Neural progenitor cell (in vitro differentiated cells): ENCODE measurements around the gene CAMKK2. TPM values are rescaled to one million over a fixed set of nuclear protein-coding genes. Genes with fewer than 3 reads are reported as not detected.

ENCODE experiments used
- DNase-seq: peaks from one replicate; pipeline ENCODE4 v3.0.0-alpha.2; 2016; ENCODE audit warnings: low spot score
- H2AFZ ChIP-seq: fragments of 200-600 bp; sonication (generic); replicated peaks from 2 replicates; pipeline ENCODE4 v1.6.1; 2016; ENCODE audit warnings: antibody characterized with exemption
- H3F3A ChIP-seq: fragments of 200-600 bp; sonication (generic); 2 replicates; pipeline ENCODE4 v1.6.1; 2016; ENCODE audit warnings: antibody characterized with exemption, low read depth
- H3K27ac ChIP-seq: fragments of 200-600 bp; sonication (generic); 2 replicates; pipeline ENCODE4 v1.5.1; 2016; ENCODE audit warnings: mild to moderate bottlenecking
- H3K27me3 ChIP-seq: fragments of 200-600 bp; sonication (generic); 2 replicates; pipeline ENCODE4 v1.6.1; 2016; ENCODE audit warnings: mild to moderate bottlenecking, moderate library complexity
- H3K36me3 ChIP-seq: fragments of 200-600 bp; sonication (generic); 2 replicates; pipeline ENCODE4 v1.5.1; 2016
- H3K4me1 ChIP-seq: fragments of 200-600 bp; sonication (generic); 2 replicates; pipeline ENCODE4 v1.6.1; 2016; ENCODE audit warnings: mixed run types
- H3K4me2 ChIP-seq: fragments of 200-600 bp; sonication (generic); 2 replicates; pipeline ENCODE4 v1.6.1; 2016
- H3K4me3 ChIP-seq: fragments of 200-600 bp; sonication (generic); 2 replicates; pipeline ENCODE4 v1.5.1; 2016
- H3K79me2 ChIP-seq: fragments of 200-600 bp; sonication (generic); 2 replicates; pipeline ENCODE4 v1.6.1; 2016; ENCODE audit warnings: low read depth
- H3K9ac ChIP-seq: fragments of 200-600 bp; sonication (generic); 2 replicates; pipeline ENCODE4 v1.6.1; 2016
- H3K9me3 ChIP-seq: fragments of 200-600 bp; sonication (generic); 2 replicates; pipeline ENCODE4 v1.5.1; 2016; ENCODE audit warnings: low read depth
- H4K20me1 ChIP-seq: fragments of 200-600 bp; sonication (generic); 2 replicates; pipeline ENCODE4 v1.6.1; 2016; ENCODE audit warnings: low read depth
- H3K27ac Mint-ChIP-seq: 3 replicates; pipeline ENCODE4 v1.8.0; 2021; ENCODE audit warnings: mixed read lengths
- H3K27me3 Mint-ChIP-seq: 2 replicates; pipeline ENCODE4 v1.8.0; 2022; ENCODE audit warnings: low read depth, mild to moderate bottlenecking, inconsistent platforms, moderate library complexity, mixed read lengths; ENCODE audit not compliant: insufficient read depth
- H3K36me3 Mint-ChIP-seq: 3 replicates; pipeline ENCODE4 v1.8.0; 2021; ENCODE audit warnings: mixed read lengths
- H3K4me1 Mint-ChIP-seq: 3 replicates; pipeline ENCODE4 v1.8.0; 2021; ENCODE audit warnings: mixed read lengths
- H3K4me3 Mint-ChIP-seq: 3 replicates; pipeline ENCODE4 v1.8.0; 2021; ENCODE audit warnings: mild to moderate bottlenecking, moderate library complexity, mixed read lengths
- H3K9me3 Mint-ChIP-seq: 3 replicates; pipeline ENCODE4 v1.8.0; 2020; ENCODE audit warnings: mixed read lengths
- CTCF ChIP-seq: fragments of 200-600 bp; sonication (generic); IDR thresholded peaks from 2 replicates; pipeline ENCODE4 v1.5.1; 2017; ENCODE audit warnings: antibody characterized with exemption, mild to moderate bottlenecking
- EZH2 ChIP-seq: fragments of 200-600 bp; sonication (generic); IDR thresholded peaks from 2 replicates; pipeline ENCODE4 v1.6.1; 2017; ENCODE audit warnings: antibody characterized with exemption, mild to moderate bottlenecking, moderate library complexity
- EZH2phosphoT487 ChIP-seq: fragments of 200-600 bp; sonication (generic); IDR thresholded peaks from 2 replicates; pipeline ENCODE4 v1.6.1; 2017; ENCODE audit warnings: antibody characterized with exemption
- total RNA-seq: library from RNA; depleted of rRNA; stranded (reverse); fragments of >200 nt; gene quantifications from 2 replicates; pipeline ENCODE4 v1.2.3, GENCODE V29; 2015; ENCODE audit warnings: low replicate concordance

CAMKK2 gene
- total RNA-seq, 1 donor from 2014 or later, result 21.0 TPM

GRCh38 chr12:121217063-121217462 lies 79.4 kb downstream of the CAMKK2 start:
- peaks cover 3% of the 10 kb centered on the region for H3K36me3 Mint-ChIP-seq
- no peaks in the 10 kb centered on the region for H3K4me1 Mint-ChIP-seq
- no peaks in the 10 kb centered on the region for H3K9me3 Mint-ChIP-seq
- no peak overlapping the region for H3K9ac ChIP-seq
- no peaks in the 10 kb centered on the region for H4K20me1 ChIP-seq
- H3F3A ChIP-seq, result no peaks in the 10 kb centered on the region
- no peak overlapping the region for H3K4me2 ChIP-seq
- H3K27ac ChIP-seq, result no peak overlapping the region
- no peak overlapping the region for H3K4me3 Mint-ChIP-seq
- no peak overlapping the region for H3K4me3 ChIP-seq
- H3K27me3 Mint-ChIP-seq, result peaks cover 2% of the 10 kb centered on the region
- no peaks in the 10 kb centered on the region for H3K27me3 ChIP-seq
- no peaks in the 10 kb centered on the region for H3K9me3 ChIP-seq
- no peaks in the 10 kb centered on the region for H3K79me2 ChIP-seq
- H2AFZ ChIP-seq, result no peak overlapping the region
- H3K4me1 ChIP-seq, result no peaks in the 10 kb centered on the region
- peak overlapping the region; percentile 44 for H3K27ac Mint-ChIP-seq
- H3K36me3 ChIP-seq, result no peaks in the 10 kb centered on the region
- no peak for DNase-seq
- TF ChIP-seq CTCF (no peak), EZH2phosphoT487 (no peak), EZH2 (no peak)

GRCh38 chr12:121216102-121216501 lies 80.4 kb downstream of the CAMKK2 start:
- Histone ChIP-seq H3K4me1 (no peaks in the 10 kb centered on the region), H3F3A (no peaks in the 10 kb centered on the region), H4K20me1 (no peaks in the 10 kb centered on the region), H3K4me3 (no peak overlapping the region), H3K79me2 (no peaks in the 10 kb centered on the region), H3K9ac (no peak overlapping the region), H3K27me3 (no peaks in the 10 kb centered on the region), H2AFZ (no peak overlapping the region), H3K4me2 (no peak overlapping the region), H3K9me3 (no peaks in the 10 kb centered on the region), H3K27ac (no peak overlapping the region), H3K36me3 (no peaks in the 10 kb centered on the region)
- H3K27me3 Mint-ChIP-seq, result peaks cover 2% of the 10 kb centered on the region
- H3K27ac Mint-ChIP-seq, result no peak overlapping the region
- no peak for DNase-seq
- TF ChIP-seq EZH2, result no peak
- no peak for TF ChIP-seq EZH2phosphoT487
- no peak for TF ChIP-seq CTCF
- no peak overlapping the region for H3K4me3 Mint-ChIP-seq
- H3K36me3 Mint-ChIP-seq, result peaks cover 3% of the 10 kb centered on the region
- H3K4me1 Mint-ChIP-seq, result no peaks in the 10 kb centered on the region
- no peaks in the 10 kb centered on the region for H3K9me3 Mint-ChIP-seq

- peaks cover 6% of the 10 kb centered on the region for H3K4me1 Mint-ChIP-seq
- Histone ChIP-seq H3K9me3 (no peaks in the 10 kb centered on the region), H3F3A (peaks cover 7% of the 10 kb centered on the region), H3K4me1 (no peaks in the 10 kb centered on the region), H3K79me2 (no peaks in the 10 kb centered on the region), H3K4me3 (no peak overlapping the region), H3K4me2 (no peak overlapping the region), H3K36me3 (no peaks in the 10 kb centered on the region), H4K20me1 (no peaks in the 10 kb centered on the region), H3K27ac (no peak overlapping the region), H3K9ac (no peak overlapping the region), H2AFZ (no peak overlapping the region), H3K27me3 (no peaks in the 10 kb centered on the region)
- H3K27me3 Mint-ChIP-seq, result peaks cover 2% of the 10 kb centered on the region
- TF ChIP-seq CTCF (no peak), EZH2 (no peak), EZH2phosphoT487 (no peak)
- no peak overlapping the region for H3K27ac Mint-ChIP-seq
- no peak overlapping the region for H3K4me3 Mint-ChIP-seq
- DNase-seq, result no peak
- H3K36me3 Mint-ChIP-seq, result peaks cover 3% of the 10 kb centered on the region
- no peaks in the 10 kb centered on the region for H3K9me3 Mint-ChIP-seq
Measured at GRCh38 chr12:121214855-121215745, 81.4 kb downstream of the CAMKK2 start.
